Measurements from ENCODE around the gene ARHGAP44. TPM values are rescaled to one million over a fixed set of nuclear protein-coding genes. Genes with fewer than 3 reads are reported as not detected.
A peak's percentile ranks its signal among the peaks of the same experiment; 100 is the strongest.

ARHGAP44 gene, protein sequence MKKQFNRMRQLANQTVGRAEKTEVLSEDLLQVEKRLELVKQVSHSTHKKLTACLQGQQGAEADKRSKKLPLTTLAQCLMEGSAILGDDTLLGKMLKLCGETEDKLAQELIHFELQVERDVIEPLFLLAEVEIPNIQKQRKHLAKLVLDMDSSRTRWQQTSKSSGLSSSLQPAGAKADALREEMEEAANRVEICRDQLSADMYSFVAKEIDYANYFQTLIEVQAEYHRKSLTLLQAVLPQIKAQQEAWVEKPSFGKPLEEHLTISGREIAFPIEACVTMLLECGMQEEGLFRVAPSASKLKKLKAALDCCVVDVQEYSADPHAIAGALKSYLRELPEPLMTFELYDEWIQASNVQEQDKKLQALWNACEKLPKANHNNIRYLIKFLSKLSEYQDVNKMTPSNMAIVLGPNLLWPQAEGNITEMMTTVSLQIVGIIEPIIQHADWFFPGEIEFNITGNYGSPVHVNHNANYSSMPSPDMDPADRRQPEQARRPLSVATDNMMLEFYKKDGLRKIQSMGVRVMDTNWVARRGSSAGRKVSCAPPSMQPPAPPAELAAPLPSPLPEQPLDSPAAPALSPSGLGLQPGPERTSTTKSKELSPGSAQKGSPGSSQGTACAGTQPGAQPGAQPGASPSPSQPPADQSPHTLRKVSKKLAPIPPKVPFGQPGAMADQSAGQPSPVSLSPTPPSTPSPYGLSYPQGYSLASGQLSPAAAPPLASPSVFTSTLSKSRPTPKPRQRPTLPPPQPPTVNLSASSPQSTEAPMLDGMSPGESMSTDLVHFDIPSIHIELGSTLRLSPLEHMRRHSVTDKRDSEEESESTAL
- total RNA-seq: 3.6 and 6.9 TPM in 2 replicates

DNA sequence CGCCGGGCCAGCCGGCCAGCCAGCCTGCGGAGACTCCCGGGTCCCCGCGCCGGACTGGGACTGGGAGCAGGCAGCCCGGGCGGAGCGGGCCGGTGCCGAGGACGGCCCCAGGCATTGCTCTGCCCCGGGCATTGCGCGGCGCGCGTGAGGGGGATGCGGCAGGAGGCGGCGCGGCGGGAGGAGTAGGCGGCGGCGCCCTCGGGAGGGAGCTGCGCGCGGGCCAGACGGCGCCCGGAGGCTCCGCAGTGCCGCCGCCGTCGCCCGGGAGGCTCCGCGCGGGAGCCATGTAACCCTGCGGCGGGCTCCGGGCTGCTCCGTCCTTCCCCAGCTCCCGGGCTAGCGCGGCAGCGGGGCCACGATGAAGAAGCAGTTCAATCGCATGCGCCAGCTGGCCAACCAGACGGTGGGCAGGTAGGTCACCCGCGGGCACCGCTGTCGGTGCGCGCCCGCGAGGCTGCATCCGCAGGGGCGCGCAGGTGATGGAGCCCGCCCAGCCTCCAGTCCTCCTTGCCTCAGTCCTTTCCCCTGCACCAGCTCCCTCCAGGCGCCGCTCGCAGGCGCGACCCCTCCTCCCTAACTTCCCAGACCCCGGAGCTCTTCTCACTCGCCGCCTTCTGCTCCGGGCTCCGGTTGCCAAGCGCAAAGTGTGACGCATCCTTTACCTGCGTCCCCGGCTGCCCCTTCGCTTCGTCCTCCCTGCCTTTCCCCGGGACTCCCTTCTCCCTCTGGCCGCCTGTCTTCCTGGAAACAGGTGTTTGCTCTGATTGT, at the start of gene ARHGAP44:
TSS of gene ARHGAP44 (plus strand) at position 18 of the 768 bp plus-strand sequence. CDS start at position 359, 341 bp downstream.
- TF ChIP-seq, protein P1, sequence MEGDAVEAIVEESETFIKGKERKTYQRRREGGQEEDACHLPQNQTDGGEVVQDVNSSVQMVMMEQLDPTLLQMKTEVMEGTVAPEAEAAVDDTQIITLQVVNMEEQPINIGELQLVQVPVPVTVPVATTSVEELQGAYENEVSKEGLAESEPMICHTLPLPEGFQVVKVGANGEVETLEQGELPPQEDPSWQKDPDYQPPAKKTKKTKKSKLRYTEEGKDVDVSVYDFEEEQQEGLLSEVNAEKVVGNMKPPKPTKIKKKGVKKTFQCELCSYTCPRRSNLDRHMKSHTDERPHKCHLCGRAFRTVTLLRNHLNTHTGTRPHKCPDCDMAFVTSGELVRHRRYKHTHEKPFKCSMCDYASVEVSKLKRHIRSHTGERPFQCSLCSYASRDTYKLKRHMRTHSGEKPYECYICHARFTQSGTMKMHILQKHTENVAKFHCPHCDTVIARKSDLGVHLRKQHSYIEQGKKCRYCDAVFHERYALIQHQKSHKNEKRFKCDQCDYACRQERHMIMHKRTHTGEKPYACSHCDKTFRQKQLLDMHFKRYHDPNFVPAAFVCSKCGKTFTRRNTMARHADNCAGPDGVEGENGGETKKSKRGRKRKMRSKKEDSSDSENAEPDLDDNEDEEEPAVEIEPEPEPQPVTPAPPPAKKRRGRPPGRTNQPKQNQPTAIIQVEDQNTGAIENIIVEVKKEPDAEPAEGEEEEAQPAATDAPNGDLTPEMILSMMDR (IDR thresholded peaks at IDR 0.05): no peak
- H3K27ac Mint-ChIP-seq: no peak within 1 kb of the TSS
- ChIA-PET CTCF (interaction anchor here (1.5 kb wide), 1 partner anchor 215 kb away, joined by 4 read pairs; no protein-coding TSS in a partner anchor), POLR2A (interaction anchor here (0.6 to 0.9 kb wide), 2 partner anchors 43 to 228 kb away, joined by 3 read pairs; partner anchors contain the start of gene ELAC2)
- H3K27me3 Mint-ChIP-seq: peaks cover 27% of the 10 kb centered on the region
- peak; percentile 80 for ATAC-seq (ENCODE audit: low read depth)
- H3K4me3 Mint-ChIP-seq: peak within 1 kb of the TSS; percentile 84
- no peaks in the 10 kb centered on the region for H3K36me3 Mint-ChIP-seq (ENCODE audit: low read depth)
- no peaks in the 10 kb centered on the region for H3K9me3 Mint-ChIP-seq
- intact Hi-C loops (cut with micrococcal nuclease): loop anchor here (10.0 kb wide), 1 partner anchor 195 kb away; no protein-coding TSS in a partner anchor
- peaks cover 14% of the 10 kb centered on the region for H3K4me1 Mint-ChIP-seq
- DNase-seq: peak; percentile 51

DNA sequence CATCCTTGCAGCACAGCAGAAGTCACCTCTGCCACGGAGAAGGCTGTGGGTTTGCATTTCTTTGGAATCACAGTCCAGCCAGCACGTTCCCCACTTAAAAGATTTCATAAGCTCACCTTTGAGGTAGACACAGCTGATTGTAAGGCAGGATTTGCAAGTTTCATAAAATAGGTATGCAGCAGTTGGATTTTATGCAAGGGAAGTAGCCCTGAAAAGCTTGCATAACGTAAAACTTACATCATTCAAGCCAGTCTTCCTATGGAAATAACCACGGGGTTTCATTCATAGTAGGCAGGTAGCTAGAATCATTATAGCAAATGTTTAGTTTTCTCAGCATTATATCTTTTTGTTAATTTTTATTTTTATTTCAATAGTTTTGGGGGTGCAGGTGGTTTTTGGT, 49.8 kb upstream of the ARHGAP44 start:
- Mint-ChIP-seq H3K9me3 (no peaks in the 10 kb centered on the region), H3K36me3 (ENCODE audit: low read depth) (no peaks in the 10 kb centered on the region), H3K27ac (no peak overlapping the region), H3K4me3 (no peak overlapping the region), H3K4me1 (no peaks in the 10 kb centered on the region), H3K27me3 (peaks cover 4% of the 10 kb centered on the region)
- intact Hi-C loops (cut with micrococcal nuclease): no loop called here
- no peak for ATAC-seq (ENCODE audit: low read depth)
- TF ChIP-seq, protein P1 (IDR thresholded peaks at IDR 0.05): no peak
- ChIA-PET CTCF (no interaction called here), POLR2A (no interaction called here)
- DNase-seq: no peak

DNA sequence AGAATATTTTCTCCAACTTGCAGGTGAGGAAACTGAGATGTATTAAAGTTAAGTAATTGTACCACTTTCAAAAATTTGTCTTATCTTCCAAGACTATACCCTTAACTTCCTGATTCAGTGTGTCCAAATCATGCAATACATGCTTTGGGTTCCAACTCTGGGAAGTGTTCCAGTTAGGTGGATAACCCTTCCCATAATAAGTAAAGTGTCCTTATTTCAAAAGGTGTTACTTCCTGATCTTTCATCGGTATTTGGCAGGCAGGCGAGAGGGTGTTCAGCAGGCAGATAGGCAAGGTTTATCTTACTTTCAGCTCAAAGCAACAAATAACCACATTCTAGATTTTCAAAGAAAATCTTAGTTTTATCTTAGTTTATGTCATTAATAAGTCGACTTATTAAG, 46.3 kb upstream of the ARHGAP44 start:
- TF ChIP-seq, protein P1 (IDR thresholded peaks at IDR 0.05): no peak
- Mint-ChIP-seq H3K36me3 (ENCODE audit: low read depth) (no peaks in the 10 kb centered on the region), H3K4me3 (no peak overlapping the region), H3K4me1 (no peaks in the 10 kb centered on the region), H3K27me3 (peaks cover 4% of the 10 kb centered on the region), H3K27ac (no peak overlapping the region), H3K9me3 (no peaks in the 10 kb centered on the region)
- ChIA-PET POLR2A (no interaction called here), CTCF (interaction anchor here (1.5 to 2.3 kb wide), 4 partner anchors 9 to 488 kb away, joined by 5 to 16 read pairs (median 8); no protein-coding TSS in a partner anchor)
- no peak for ATAC-seq (ENCODE audit: low read depth)
- intact Hi-C loops (cut with micrococcal nuclease): loop anchor here (5.0 kb wide), 1 partner anchor 196 kb away; no protein-coding TSS in a partner anchor
- DNase-seq: no peak

DNA sequence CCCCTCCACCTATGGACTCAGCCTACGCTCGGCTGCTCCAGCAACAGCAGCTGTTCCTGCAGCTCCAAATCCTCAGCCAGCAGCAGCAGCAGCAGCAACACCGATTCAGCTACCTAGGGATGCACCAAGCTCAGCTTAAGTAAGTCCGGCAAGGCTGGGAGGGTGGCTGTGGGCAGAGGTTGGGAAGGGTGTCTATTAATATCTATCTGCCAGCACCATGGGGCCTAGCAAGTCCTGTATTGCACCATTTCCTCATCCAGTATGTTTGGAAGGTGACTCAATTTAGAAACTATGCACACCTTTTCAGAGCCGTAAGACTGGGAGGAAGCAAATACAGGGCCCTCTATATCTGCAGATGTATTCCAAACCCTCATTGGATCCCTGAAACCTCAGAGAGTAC, 45.0 kb upstream of the ARHGAP44 start:
- ChIA-PET CTCF (no interaction called here), POLR2A (no interaction called here)
- DNase-seq: no peak
- no peaks in the 10 kb centered on the region for H3K36me3 Mint-ChIP-seq (ENCODE audit: low read depth)
- intact Hi-C loops (cut with micrococcal nuclease): loop anchor here (5.0 kb wide), 1 partner anchor 197 kb away; no protein-coding TSS in a partner anchor
- TF ChIP-seq, protein P1 (IDR thresholded peaks at IDR 0.05): no peak
- H3K4me3 Mint-ChIP-seq: no peak overlapping the region
- no peaks in the 10 kb centered on the region for H3K9me3 Mint-ChIP-seq
- H3K27me3 Mint-ChIP-seq: peaks cover 4% of the 10 kb centered on the region
- H3K4me1 Mint-ChIP-seq: no peaks in the 10 kb centered on the region
- no peak for ATAC-seq (ENCODE audit: low read depth)
- H3K27ac Mint-ChIP-seq: no peak overlapping the region
